KMS-11 (cell line): ENCODE measurements around the gene ELMOD1.

Source experiments
- H2AFZ ChIP-seq: fragments of 200-600 bp; sonication (generic); 2 replicates; pipeline ENCODE4 v1.6.1; 2016; ENCODE audit warnings: antibody characterized with exemption, mixed run types, low read depth
- H3K27ac ChIP-seq: fragments of 200-600 bp; sonication (generic); 2 replicates; pipeline ENCODE4 v1.6.1; 2016; ENCODE audit warnings: mild to moderate bottlenecking, mixed run types
- H3K27me3 ChIP-seq: fragments of 200-600 bp; sonication (generic); 2 replicates; pipeline ENCODE4 v1.6.1; 2017; ENCODE audit warnings: mild to moderate bottlenecking, low read depth, mixed run types, moderate library complexity; ENCODE audit not compliant: insufficient read depth
- H3K36me3 ChIP-seq: fragments of 200-600 bp; sonication (generic); 2 replicates; pipeline ENCODE4 v1.6.1; 2017; ENCODE audit warnings: mild to moderate bottlenecking, mixed run types; ENCODE audit not compliant: insufficient read depth
- H3K4me1 ChIP-seq: fragments of 200-600 bp; sonication (generic); 2 replicates; pipeline ENCODE4 v1.6.1; 2016; ENCODE audit warnings: mild to moderate bottlenecking, low read depth, mixed run types; ENCODE audit not compliant: poor library complexity, severe bottlenecking
- H3K4me2 ChIP-seq: fragments of 200-600 bp; sonication (generic); 2 replicates; pipeline ENCODE4 v1.7.0; 2016; ENCODE audit warnings: mild to moderate bottlenecking, mixed run types
- H3K4me3 ChIP-seq: fragments of 200-600 bp; sonication (generic); IDR thresholded peaks from 2 replicates; pipeline ENCODE4 v1.6.1; 2017; ENCODE audit warnings: low read depth, low read length, mixed read lengths; ENCODE audit not compliant: insufficient read depth
- H3K79me2 ChIP-seq: fragments of 200-600 bp; sonication (generic); 2 replicates; pipeline ENCODE4 v1.6.1; 2016; ENCODE audit warnings: low read depth, mixed run types; ENCODE audit not compliant: insufficient read depth
- H3K9ac ChIP-seq: fragments of 200-600 bp; sonication (generic); 2 replicates; pipeline ENCODE4 v1.6.1; 2016; ENCODE audit warnings: mild to moderate bottlenecking, mixed run types
- H4K20me1 ChIP-seq: fragments of 200-600 bp; sonication (generic); 2 replicates; pipeline ENCODE4 v1.6.1; 2016; ENCODE audit warnings: mild to moderate bottlenecking, mixed run types; ENCODE audit not compliant: insufficient read depth
- CTCF ChIP-seq: fragments of 200-600 bp; sonication (generic); conservative IDR thresholded peaks from 2 replicates; pipeline ENCODE4 v1.6.1; 2017; ENCODE audit warnings: low read depth, mild to moderate bottlenecking, antibody characterized with exemption, low read length, moderate library complexity, mixed read lengths

ELMOD1 gene

GRCh38 chr11:107669191-107669740 is 78.3 kb downstream of the ELMOD1 start:
- no peak overlapping the region for H3K4me2 ChIP-seq
- H3K4me3 ChIP-seq = no peak overlapping the region
- no peaks in the 10 kb centered on the region for H4K20me1 ChIP-seq
- no peaks in the 10 kb centered on the region for H3K36me3 ChIP-seq
- no peak overlapping the region for H3K9ac ChIP-seq
- no peak overlapping the region for H2AFZ ChIP-seq
- TF ChIP-seq CTCF = no peak
- no peaks in the 10 kb centered on the region for H3K79me2 ChIP-seq
- no peaks in the 10 kb centered on the region for H3K27me3 ChIP-seq
- no peaks in the 10 kb centered on the region for H3K4me1 ChIP-seq
- H3K27ac ChIP-seq = no peak overlapping the region

GRCh38 chr11:107669893-107670601 is 79.1 kb downstream of the ELMOD1 start:
- Histone ChIP-seq H3K27ac (no peak overlapping the region), H3K4me3 (no peak overlapping the region), H4K20me1 (no peaks in the 10 kb centered on the region), H3K79me2 (no peaks in the 10 kb centered on the region), H3K27me3 (no peaks in the 10 kb centered on the region), H2AFZ (no peak overlapping the region), H3K9ac (no peak overlapping the region), H3K4me1 (no peaks in the 10 kb centered on the region), H3K4me2 (no peak overlapping the region), H3K36me3 (no peaks in the 10 kb centered on the region)
- no peak for TF ChIP-seq CTCF

- Histone ChIP-seq H2AFZ (no peak overlapping the region), H3K79me2 (no peaks in the 10 kb centered on the region), H3K4me1 (no peaks in the 10 kb centered on the region), H3K4me2 (no peak overlapping the region), H3K27me3 (no peaks in the 10 kb centered on the region), H4K20me1 (no peaks in the 10 kb centered on the region), H3K27ac (no peak overlapping the region), H3K9ac (no peak overlapping the region), H3K4me3 (no peak overlapping the region), H3K36me3 (no peaks in the 10 kb centered on the region)
- no peak for TF ChIP-seq CTCF
Observed at GRCh38 chr11:107675902-107676301, 85.0 kb downstream of the ELMOD1 start.

- Histone ChIP-seq H3K27ac (no peak overlapping the region), H3K27me3 (no peaks in the 10 kb centered on the region), H4K20me1 (no peaks in the 10 kb centered on the region), H3K4me3 (no peak overlapping the region), H3K79me2 (no peaks in the 10 kb centered on the region), H3K4me2 (no peak overlapping the region), H3K4me1 (no peaks in the 10 kb centered on the region), H3K36me3 (no peaks in the 10 kb centered on the region), H3K9ac (no peak overlapping the region), H2AFZ (no peak overlapping the region)
- TF ChIP-seq CTCF = no peak
Observed at GRCh38 chr11:107676336-107677057, 85.5 kb downstream of the ELMOD1 start.
